Stimulated activated CD8-positive, alpha-beta memory T cell treated with anti-CD3 and anti-CD28 coated beads, Interleukin-15, amount 100 ng/mL, for 1 hour (primary cell): ENCODE data around the gene CRYL1.
A peak's percentile ranks its signal among the peaks of the same experiment; 100 is the strongest.

Experiments used
- DNase-seq: peaks from one replicate; pipeline ENCODE4 v3.0.0-alpha.2; 2020; ENCODE audit warnings: low read depth

The CRYL1 gene

DNA sequence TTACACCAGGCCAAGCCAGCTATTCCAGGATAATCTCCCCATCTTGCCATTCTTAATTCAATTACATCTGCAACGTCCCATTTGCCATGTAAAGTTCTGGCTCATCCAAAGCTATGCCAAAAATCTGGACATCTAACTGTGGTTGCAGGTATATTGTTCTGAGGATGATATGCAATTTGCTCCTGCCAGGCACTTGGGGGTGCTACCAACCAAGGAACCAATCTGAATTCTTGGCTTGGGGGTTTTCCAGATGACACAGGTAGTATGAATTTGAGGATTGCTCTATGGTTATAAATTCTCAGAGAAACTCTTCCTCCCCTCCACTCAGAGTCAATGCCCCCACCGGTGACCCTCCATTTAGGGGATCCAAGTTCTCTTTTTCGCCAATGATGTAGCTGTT, 33.0 kb downstream of the CRYL1 start:
- DNase-seq, result no peak

DNA sequence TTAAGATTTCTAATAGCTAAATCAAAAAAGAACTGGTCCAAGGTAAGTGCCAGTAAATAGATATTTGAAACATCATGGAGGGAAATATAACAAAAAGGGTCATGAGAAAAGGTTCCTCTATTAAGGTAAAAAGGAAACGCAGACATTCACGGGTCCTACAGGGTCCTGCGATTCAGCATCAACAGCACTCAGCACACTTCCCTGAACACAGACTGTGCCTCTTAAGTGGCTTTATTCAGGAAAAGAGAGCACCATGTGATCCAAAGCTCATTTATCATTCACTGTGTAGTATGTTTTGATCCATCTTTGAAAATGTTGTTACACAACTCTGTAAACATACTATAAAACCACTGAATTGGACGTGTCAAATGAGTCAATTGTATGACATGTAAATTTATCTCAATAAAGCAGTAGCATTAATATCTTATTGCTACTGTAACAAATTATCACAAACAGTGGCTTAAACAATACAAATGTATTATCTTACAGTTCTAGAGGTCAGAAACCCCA, 33.7 kb downstream of the CRYL1 start:
- DNase-seq, result no peak

DNA sequence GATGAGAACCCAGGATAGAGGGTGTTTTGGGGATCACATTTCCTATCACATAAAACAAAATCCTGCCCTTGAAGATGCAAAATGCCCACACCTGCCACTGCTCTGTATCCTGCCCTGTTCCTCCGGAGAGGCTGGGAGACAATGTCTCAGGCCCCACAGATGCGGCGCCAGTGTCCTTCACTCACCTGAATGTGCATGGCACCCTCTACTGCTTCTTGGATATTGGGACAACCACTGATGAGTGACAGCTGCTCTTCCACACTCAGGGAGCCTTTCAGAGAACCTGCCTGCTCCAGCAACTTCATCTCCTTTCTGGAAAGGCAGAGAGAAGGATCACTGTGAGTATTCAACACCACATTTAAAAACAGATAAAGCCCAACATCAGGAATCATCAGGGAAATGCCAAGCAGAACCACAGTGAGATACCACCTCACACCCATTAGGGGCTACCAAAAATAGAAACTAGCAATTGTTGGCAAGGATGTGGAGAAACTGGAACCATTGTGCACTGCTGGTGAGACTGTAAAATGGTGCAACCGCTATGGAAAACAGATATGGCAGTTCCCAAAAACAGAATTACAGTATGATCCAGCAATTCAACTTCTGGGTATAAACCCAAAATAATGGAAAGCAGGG, 36.4 kb downstream of the CRYL1 start:
- DNase-seq, result peak; percentile 8

DNA sequence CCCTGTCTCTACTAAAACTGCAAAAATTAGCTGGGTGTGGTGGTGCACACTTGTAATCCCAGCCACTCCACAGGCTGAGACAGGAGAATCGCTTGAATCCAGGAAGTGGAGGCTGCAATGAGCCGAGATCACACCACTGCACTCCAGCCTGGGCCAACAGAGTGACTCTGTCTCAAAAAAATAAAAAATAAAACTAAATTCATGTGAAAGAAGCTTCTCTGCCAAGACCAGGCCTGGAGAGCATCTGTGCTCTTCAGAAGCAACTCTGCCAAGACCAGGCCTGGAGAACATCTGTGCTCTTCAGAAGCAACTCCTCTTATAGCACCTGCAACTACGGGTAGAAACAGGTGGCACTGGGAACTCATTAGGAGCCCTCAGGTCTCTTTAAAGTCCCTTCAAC, 37.7 kb downstream of the CRYL1 start:
- DNase-seq, result no peak

DNA sequence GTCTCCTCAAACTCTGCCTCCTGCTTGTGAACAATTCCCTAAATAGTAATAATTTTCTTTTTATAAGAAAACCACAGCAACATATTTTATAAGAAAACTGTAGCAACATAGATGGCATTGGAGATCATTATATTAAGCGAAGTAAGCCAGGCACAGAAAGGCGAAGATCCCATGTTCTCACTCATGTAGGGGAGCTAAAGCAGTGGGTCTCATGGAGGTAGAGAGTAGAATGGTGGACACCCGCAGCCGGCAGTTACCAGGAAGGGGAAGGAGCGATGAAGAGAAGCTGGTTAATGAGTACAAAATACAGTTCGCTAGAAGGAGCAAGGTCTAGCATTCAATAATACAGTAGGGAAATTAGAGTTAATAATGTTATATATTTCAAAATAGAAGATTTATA, 42.9 kb downstream of the CRYL1 start:
- DNase-seq, result no peak

DNA sequence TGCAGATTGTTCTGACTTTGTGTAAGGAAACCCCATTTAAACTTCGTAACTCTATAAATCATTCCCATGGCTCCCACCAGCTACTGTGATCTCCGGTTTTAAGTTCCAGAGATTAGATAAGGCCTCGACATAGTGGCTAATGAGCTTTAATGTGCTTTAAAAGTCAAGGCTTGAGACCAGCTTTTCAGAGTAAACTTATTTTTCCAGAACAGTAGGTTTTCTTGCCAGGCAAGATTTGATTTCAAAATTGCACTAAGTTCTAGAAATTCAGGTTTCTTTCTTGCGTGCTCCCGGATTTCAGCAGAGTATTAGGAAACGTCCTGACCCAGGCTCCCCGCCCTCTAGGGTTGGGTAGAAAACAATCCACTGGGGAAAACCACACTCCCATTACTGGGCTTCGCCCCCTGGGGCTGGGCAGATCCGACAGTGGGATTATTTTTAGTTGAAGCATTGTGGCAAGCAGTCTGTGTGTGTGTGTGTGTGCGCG, 43.3 kb downstream of the CRYL1 start:
- DNase-seq, result no peak

DNA sequence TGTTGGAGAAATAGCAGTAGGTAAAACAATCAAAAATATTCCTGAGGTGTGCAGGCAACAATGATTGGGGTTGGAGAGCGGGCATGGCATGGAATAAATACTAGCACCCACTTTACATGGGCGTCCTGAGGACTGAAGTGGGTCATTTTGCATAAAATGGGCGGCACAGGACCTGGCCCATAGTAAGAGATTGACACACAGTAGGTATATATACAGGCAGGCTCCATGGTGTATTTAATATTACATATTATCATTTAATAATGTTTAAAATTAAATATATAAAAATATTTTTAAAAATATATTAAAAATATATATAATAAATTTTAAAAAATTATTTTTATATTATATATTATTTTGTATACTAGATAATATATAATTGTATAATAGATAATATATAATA, 48.3 kb downstream of the CRYL1 start:
- no peak for DNase-seq

DNA sequence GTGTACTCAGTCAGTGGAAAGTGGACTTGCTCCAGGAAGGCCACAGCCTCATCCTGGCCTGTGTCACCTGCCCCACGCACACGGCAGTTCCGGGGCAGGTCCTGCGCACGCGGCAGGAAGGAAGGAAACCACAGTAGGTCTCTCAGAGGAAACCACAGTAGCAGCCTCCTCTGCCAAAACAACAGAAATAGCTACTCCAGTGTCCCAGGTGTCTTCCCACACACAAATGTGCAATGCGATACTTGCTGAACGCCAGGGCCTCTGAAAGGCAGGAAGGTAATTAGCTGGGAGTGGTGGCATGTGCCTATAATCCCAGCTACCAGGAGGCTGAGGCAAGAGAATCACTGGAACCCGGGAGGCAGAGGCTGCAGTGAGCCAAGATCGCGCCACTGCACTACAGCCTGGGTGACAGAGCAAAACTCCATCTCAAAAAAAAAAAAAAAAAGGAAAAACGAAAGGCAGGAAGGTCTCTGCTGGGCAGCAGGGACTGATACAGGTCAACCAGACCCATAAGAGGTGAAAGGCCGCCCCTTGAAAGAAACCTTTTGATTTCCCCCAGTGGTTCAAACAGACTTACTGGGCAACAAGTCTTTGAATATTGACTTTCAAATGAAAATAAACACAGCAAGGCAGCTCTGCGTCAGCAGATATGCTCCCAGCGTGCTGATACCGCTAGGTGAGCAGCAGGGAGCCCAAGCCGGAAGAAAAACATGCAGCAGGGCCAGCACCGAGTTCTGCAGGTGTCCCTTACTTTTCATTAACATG, 49.5 kb downstream of the CRYL1 start:
- DNase-seq, result peak; percentile 27

DNA sequence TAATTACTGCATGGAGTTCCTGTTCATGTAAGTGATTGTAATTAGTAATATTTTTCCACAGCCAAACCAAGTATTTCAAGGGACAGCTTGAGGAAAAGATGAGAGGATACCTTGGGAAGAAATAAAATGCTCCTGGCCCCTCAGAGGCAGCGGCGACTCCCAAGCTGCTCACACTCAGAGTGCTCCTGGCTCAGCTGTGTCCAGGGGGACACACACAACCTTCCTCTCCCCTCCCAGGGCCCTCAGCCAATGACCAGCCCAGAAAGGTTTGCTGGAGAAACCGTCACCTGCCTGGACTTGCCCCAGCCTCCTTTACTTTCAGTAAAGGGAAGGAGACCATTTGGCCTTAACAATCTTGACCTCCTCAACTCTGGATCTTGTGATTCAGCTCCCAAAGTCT, 51.1 kb downstream of the CRYL1 start:
- no peak for DNase-seq

DNA sequence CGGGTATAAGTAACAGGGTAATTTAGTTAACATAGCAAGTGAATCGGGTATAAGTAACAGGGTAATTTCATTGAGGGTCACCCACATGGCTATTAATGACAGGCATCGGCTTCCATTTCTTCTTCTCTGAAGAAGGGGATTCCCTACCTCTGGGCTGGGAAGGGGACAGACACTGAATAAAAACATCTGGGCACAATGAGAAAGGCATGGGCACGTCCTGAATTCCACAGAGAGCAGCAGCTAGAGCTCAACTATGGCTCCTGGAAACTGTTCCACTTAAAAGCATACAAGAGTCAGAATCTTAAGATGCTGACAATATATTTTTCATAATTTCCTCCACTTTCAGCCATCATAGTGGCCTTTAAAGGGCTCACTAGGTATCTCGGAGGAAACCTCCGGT, 51.8 kb downstream of the CRYL1 start:
- DNase-seq, result no peak

DNA sequence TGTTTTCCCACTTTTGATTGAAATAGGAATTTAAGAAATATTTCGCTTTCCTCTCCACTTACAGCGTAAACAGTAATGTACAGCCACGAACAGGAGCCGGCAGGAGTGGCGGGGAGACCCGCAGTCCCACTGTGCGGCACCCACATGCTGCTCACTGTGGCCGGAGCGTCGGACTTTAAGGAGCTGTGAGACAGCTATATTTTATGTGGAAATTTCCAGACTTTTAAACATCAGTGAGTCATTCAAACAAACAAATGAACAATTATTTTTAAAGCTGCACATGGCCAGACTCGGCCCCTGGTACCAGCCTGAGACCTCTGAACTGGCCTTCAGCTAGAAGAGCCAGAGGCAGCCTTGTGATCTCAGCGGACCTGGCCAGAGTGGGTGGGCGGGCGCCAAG, 52.5 kb downstream of the CRYL1 start:
- DNase-seq, result no peak

DNA sequence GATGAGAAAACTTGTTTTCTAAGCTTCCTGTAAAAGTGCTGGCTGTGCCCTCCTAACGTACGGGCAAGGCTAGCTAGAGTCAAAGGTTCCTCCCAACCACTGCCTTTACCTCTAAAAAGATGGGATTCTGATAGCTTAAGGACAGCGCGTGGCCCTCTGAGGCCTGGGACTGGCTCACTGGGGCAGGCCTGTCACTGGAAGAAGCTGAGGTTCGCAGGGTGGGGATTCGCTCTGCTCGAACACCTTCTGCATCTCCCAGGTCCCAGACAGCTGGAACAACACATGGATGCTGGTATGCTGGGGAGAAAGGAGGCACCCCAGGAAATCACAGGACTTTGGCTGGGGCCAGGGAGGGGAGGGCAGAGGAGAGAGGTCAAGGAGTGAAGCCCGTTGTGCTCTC, 53.1 kb downstream of the CRYL1 start:
- DNase-seq, result no peak

DNA sequence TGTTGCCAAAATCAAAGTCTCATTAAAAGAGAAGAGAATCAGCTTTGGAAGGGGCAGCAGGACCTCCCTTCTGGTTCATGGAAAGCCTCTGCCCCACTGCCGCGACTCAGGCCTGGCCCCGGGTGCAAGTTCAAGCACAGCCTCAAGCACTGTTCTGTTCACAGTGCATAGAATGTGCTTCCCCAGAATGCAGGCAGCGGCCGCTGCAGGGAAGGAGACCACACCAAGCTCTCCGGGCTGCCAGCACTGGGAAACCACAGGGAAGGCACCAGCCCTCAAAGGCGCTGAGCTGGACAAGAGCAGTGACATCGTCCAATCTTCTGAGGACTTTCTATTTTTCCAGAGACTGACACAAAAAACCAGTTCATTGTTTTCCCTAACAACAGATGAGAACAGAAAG, 55.5 kb downstream of the CRYL1 start:
- no peak for DNase-seq

DNA sequence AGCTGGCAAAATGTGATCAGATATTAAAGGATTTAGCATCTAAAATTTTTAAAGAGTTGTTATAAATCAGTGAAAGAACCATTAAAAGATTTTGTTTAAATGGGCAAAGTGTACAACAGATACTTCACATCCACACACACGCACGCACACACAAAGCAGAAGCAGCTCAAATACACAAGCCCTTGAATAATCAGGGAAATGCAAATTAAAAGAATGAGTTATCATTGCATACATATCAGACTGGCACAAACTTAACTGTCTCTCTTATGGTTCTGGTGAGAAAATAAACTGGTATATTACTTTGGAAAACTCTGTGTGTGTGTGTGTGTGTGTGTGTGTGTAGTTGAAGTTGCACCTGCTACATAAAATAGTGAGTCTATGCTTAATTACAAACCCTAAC, 59.3 kb downstream of the CRYL1 start:
- DNase-seq, result no peak

DNA sequence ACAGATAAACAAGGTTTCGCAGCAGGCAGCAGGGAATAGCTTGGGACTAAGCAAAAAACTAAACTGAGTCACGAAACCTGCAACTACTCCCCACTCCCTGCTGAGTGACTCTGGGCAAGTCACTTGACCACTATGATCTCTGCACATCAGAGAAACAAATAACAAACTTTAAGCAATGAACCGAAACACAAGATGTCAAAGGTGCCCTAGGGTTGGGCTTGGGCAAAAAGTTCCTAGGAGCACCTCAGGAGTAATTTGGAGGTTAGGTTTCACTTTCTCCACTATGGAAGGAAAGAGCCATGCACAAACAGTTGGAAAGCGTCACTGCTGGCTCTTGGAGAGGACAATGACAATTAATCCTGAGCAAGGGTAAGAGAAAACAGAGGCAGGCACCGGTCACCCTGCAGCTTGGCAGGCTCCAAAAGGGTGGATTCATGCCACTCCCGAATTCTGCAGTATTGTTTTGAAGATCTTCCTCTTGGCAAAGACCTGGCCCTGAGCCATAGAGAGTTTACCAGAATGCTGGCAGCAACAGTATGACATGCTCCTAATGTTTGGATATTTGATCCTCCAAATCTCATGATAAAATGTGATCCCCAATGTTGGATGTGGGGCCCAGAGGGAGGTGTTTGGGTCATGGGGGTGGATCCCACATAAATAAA, 60.3 kb downstream of the CRYL1 start:
- no peak for DNase-seq

DNA sequence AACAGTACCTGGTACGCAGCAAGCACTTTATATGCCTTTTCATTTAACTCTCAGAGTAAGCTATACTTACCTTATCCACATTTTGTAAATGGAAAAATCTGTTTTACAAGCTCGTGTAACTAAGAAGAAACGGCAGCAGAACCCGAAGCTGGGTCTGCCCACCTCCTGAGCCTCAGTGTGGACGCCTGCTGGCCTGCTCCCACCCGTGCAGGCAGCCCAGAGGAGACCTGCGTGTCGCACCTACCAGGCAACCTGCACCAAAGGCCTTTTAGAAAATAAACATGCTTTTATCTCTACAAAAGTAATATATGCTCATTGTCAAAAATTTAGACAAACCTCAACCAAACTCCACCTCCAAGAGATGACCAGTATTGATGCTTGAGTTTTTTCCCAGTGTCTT, 62.7 kb downstream of the CRYL1 start:
- DNase-seq, result no peak

DNA sequence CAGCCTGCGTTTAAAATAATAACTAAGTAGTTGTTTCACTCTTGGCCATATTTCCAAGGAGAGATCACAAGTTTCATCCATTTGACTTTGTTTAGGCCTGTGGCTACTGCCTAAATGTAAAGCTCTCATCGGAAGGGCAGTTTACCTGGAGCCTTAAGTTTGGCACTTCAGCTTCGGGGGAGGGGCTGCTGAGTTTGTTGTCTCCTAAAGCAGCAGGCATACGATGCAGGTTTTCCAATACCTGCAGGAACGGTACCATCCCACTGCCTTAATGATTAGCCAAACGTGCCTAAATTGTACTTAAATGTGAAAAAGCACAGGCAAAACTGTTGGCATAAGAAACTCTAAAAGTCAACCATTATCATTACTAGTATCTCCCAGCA, 63.1 kb downstream of the CRYL1 start:
- no peak for DNase-seq

DNA sequence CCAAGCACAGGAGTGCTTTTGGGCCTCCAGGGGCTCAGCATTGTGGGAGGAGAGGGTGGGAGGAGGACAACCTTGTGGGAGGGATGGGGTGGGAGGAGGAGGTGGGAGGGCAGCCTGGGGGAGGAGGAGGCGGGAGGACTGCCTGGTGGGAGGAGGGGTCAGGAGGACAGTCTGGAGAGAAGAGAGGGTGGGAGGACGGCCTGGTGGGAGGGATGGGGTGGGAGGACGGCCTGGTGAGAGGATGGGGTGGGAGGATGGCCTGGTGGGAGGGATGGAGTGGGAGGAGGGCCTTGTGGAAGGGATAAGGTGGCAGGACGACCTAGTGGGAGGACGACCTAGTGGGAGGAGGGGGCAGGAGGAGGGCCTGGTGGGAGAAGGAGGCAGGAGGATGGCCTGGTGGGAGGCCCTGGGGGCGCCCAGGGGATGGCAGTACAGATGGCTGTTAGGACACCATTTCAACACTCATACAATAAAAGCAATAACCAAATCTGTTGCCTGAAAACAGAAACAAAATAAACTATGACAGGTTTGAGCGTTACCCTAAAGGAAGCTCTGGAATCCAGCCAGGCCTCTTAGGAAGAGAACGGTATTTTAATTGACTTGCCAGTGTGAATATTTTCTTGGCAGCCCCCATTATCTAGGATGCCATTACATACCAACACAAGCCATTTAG, 63.7 kb downstream of the CRYL1 start:
- DNase-seq, result no peak

DNA sequence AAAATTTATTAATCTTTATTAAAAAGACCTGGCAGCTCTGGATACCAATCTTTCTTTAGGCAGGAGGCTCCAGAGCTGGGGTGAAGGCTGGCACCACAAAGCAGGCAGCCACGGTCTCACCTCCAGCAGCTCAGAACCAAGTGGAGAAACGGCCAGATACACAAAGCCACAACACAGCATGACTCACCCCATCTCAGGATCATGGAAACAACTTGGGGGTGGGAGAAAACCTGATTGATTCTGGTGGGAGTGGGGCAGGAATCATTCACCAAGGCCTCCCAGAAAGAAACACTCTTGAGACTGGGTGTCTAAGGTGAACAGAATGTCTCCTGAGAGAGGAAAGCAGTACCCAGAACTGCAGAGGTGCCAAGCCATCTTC, 64.2 kb downstream of the CRYL1 start:
- no peak for DNase-seq

DNA sequence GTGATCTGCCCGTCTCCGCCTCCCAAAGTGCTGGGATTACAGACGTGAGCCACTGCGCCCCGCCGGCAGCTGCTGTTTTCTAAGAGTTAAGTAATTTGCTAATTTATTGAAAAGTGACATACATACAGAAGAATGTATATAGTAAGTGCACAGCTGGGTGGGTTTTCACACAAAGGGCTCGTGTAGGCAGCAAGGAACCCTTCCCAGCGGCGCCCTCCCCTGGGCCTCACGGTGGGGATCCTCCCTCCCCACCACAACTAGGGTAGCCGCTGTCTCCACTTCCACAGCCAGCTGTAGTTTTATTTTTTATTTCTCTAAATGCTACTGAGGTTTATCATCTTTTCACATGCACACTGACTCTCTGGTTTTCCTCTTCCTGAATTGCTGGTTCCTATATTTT, 64.9 kb downstream of the CRYL1 start:
- DNase-seq, result no peak

DNA sequence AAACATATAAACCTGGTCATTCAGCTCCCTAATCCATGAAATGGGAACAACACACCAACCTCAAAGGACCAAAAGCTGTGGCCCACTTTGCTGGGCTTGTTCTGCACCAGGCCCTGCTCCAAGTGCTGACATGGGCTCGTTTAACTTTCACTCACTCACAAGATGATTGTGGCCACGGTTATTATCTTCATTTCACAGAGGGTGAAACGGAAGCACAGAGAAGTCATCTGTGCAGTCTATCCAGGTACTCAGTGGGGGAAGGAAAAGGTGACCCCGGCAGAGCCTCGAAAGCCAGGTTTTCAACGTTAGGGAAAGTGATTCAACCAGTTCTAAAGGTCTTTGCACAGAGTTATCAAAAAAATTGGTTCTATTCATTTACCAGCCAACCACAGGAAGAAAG, 68.0 kb downstream of the CRYL1 start:
- DNase-seq, result no peak

DNA sequence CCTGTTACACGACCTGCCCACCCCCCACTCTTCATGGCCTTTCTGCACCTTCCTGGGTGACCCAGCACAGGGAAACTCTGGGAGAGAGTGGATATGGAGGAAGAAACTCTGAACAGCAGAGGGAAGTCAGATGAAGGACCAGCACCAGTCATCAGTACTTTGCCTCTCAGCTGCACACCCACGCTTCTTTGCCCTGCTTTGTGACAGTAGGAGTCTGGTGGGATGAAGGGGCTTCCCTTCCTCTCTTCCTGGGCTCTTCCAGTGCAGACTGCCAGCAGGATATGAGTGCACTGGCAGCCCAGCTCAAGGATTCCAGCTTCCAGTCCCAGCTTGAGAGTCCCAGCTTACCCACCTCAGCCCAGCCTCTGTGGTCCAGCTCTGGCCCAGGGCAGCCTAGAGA, 68.9 kb downstream of the CRYL1 start:
- DNase-seq, result no peak

DNA sequence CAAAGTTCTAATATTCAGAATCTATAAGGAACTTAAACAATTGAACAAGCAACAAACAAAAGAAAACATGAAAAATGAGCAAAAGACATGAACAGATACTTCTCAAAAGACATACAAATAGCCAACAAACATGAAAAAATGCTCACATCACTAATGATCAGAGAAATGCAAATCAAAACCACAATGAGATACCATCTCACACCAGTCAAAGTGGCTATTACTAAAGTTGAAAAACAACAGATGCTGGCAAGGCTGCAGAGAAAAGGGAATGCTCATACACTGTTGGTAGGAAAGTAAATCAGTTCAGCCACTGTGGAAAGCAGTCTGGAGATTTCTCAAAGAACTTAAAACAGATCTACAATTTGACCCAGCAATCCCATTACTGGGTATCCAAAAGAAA, 74.3 kb downstream of the CRYL1 start:
- no peak for DNase-seq
